Upper lobe of left lung (tissue), 6 donors: ENCODE results near the gene MED19. TPM values are rescaled to one million over a fixed set of nuclear protein-coding genes. Genes with fewer than 3 reads are reported as not detected.
A peak's percentile ranks its signal among the peaks of the same experiment; 100 is the strongest.

Source experiments
- ATAC-seq, 2 donors: fragments of 200-7000 bp; cut with Tn5 transposase; one replicate each; pipeline ENCODE4 v1.9.1; 2022; ENCODE audit warnings: mild to moderate bottlenecking in 2 of 2, moderate library complexity in 2 of 2; ENCODE audit not compliant: low FRiP score in 2 of 2
- DNase-seq, 2 donors: peaks; one replicate each; pipeline ENCODE4 v3.0.0-alpha.2; 2019 to 2020
- H3K27ac ChIP-seq, 4 donors: fragments of 200-600 bp; sonication (generic); one replicate each; pipeline ENCODE4 v1.5.1; 2016 to 2019
- H3K27me3 ChIP-seq, 4 donors: fragments of 200-600 bp; sonication (generic); one replicate each; pipeline ENCODE4 v1.5.1; 2017 to 2019
- H3K36me3 ChIP-seq, 4 donors: fragments of 200-600 bp; sonication (generic); one replicate each; pipeline ENCODE4 v1.5.1; 2016 to 2019
- H3K4me1 ChIP-seq, 4 donors: fragments of 200-600 bp; sonication (generic); one replicate each; pipeline ENCODE4 v1.5.1; 2018 to 2019
- H3K4me3 ChIP-seq, 4 donors: fragments of 200-600 bp; sonication (generic); one replicate each; pipeline ENCODE4 v1.5.1; 2017 to 2019; ENCODE audit warnings: mild to moderate bottlenecking in 2 of 4, moderate library complexity in 1 of 4
- H3K9me3 ChIP-seq, 4 donors: fragments of 200-600 bp; sonication (generic); one replicate each; pipeline ENCODE4 v1.5.1; 2018 to 2019
- CTCF ChIP-seq, 6 experiments: fragments of 450-650 bp in 4 of 6; fragments of 200-600 bp in 2 of 6; sonication (generic) in 2 of 6; IDR thresholded peaks; one replicate each; pipeline ENCODE4 v1.5.1; 2016 to 2019; ENCODE audit warnings: antibody characterized with exemption in 6 of 6
- EP300 ChIP-seq, 4 donors: sonication (generic); formaldehyde crosslinking; IDR thresholded peaks; one replicate each; pipeline ENCODE4 v1.5.1; 2017; ENCODE audit warnings: antibody characterized with exemption in 4 of 4, control low read depth in 2 of 4
- POLR2A ChIP-seq, 4 donors: fragments of 450-650 bp; IDR thresholded peaks; one replicate each; pipeline ENCODE4 v1.5.1; 2016 to 2017; ENCODE audit warnings: antibody characterized with exemption in 4 of 4, mild to moderate bottlenecking in 2 of 4
- POLR2AphosphoS5 ChIP-seq, 2 donors: sonication (generic); formaldehyde crosslinking; IDR thresholded peaks; one replicate each; pipeline ENCODE4 v1.5.1; 2017; ENCODE audit warnings: antibody characterized with exemption in 2 of 2
- WGBS, 2 donors: methylation state at CpG; one replicate each; pipeline ENCODE4 v1.1.5; 2017 to 2018; 5-methylcytosine and 5-hydroxymethylcytosine counted together
- total RNA-seq, 6 donors: library from RNA; depleted of rRNA in 4 of 6; stranded (reverse); fragments of >200 nt in 4 of 6; gene quantifications; one replicate each; pipeline versions ENCODE4 v1.1.0 to v1.2.1, GENCODE V29; 2016 to 2021
- donor health status: DM: no; HTN: no; CAD: no; lungs with moderate emphysema.
- donor health status: DM: no; HTN: yes; CAD: no; lungs with severe emphysema.

Gene MED19
- total RNA-seq, 6 donors from 2014 or later: 7.4 to 14.9 (median 13.5) TPM

- Histone ChIP-seq H3K27ac (peak overlapping the region in 1 of 4 donors; percentile 7), H3K27me3 (no peaks in the 10 kb centered on the region), H3K4me1 (peaks cover 0 to 11% (median 5%) of the 10 kb centered on the region in 4 donors), H3K9me3 (no peaks in the 10 kb centered on the region), H3K4me3 (no peak overlapping the region), H3K36me3 (peaks cover 0 to under 1% (median 0%) of the 10 kb centered on the region in 4 donors)
- TF ChIP-seq CTCF (IDR thresholded peaks at IDR 0.05): no peak
- TF ChIP-seq EP300 (IDR thresholded peaks at IDR 0.05): no peak
- TF ChIP-seq POLR2AphosphoS5 (IDR thresholded peaks at IDR 0.05): no peak
- TF ChIP-seq POLR2A (IDR thresholded peaks at IDR 0.05): no peak
- no peak for ATAC-seq
- no peak for DNase-seq
Observed at GRCh38 chr11:57751176-57751575, 39.2 kb upstream of the MED19 start.

GRCh38 chr11:57746920-57747319 lies 34.9 kb upstream of the MED19 start:
- Histone ChIP-seq H3K9me3 (no peaks in the 10 kb centered on the region), H3K36me3 (peaks cover 2 to 33% (median 16%) of the 10 kb centered on the region in 4 donors), H3K27me3 (no peaks in the 10 kb centered on the region), H3K4me1 (peaks cover 10 to 18% (median 16%) of the 10 kb centered on the region in 4 donors), H3K4me3 (no peak overlapping the region), H3K27ac (no peak overlapping the region)
- ATAC-seq: no peak
- WGBS, 2 donors: 95 to 100% methylated on average over 1 of the region's 1 CpG
- TF ChIP-seq POLR2A (IDR thresholded peaks at IDR 0.05) (no peak), CTCF (IDR thresholded peaks at IDR 0.05) (no peak), EP300 (IDR thresholded peaks at IDR 0.05) (no peak), POLR2AphosphoS5 (IDR thresholded peaks at IDR 0.05) (no peak)
- no peak for DNase-seq

- no peaks in the 10 kb centered on the region for H3K27me3 ChIP-seq
- H3K4me1 ChIP-seq: peaks cover 9 to 21% (median 14%) of the 10 kb centered on the region in 4 donors
- no peak for DNase-seq
- WGBS, 2 donors: 88 to 93% methylated on average over 5 of the region's 5 CpGs
- H3K4me3 ChIP-seq: no peak overlapping the region
- ATAC-seq: no peak
- H3K36me3 ChIP-seq: peaks cover 2 to 33% (median 16%) of the 10 kb centered on the region in 4 donors
- no peaks in the 10 kb centered on the region for H3K9me3 ChIP-seq
- TF ChIP-seq POLR2A (IDR thresholded peaks at IDR 0.05) (no peak), EP300 (IDR thresholded peaks at IDR 0.05) (no peak), CTCF (IDR thresholded peaks at IDR 0.05) (no peak), POLR2AphosphoS5 (IDR thresholded peaks at IDR 0.05) (no peak)
- no peak overlapping the region for H3K27ac ChIP-seq
Observed at GRCh38 chr11:57745206-57745605, 33.2 kb upstream of the MED19 start.

- no peak for TF ChIP-seq CTCF (IDR thresholded peaks at IDR 0.05)
- no peak for TF ChIP-seq POLR2A (IDR thresholded peaks at IDR 0.05)
- no peak for TF ChIP-seq EP300 (IDR thresholded peaks at IDR 0.05)
- H3K36me3 ChIP-seq: peaks cover 2 to 35% (median 17%) of the 10 kb centered on the region in 4 donors
Observed at GRCh38 chr11:57744357-57744756, 32.3 kb upstream of the MED19 start.

GRCh38 chr11:57742087-57742452 lies 30.1 kb upstream of the MED19 start:
- TF ChIP-seq POLR2A (IDR thresholded peaks at IDR 0.05) (no peak), POLR2AphosphoS5 (IDR thresholded peaks at IDR 0.05) (no peak), CTCF (IDR thresholded peaks at IDR 0.05) (no peak), EP300 (IDR thresholded peaks at IDR 0.05) (no peak)
- ATAC-seq (no peak), DNase-seq (no peak)
- H3K9me3 ChIP-seq: no peaks in the 10 kb centered on the region
- H3K27me3 ChIP-seq: no peaks in the 10 kb centered on the region
- H3K36me3 ChIP-seq: peaks cover 2 to 56% (median 28%) of the 10 kb centered on the region in 4 donors
- peaks cover 9 to 21% (median 14%) of the 10 kb centered on the region in 4 donors for H3K4me1 ChIP-seq
- peak overlapping the region; percentile 81 to 93 (median 87) for H3K4me3 ChIP-seq
- H3K27ac ChIP-seq: peak overlapping the region; percentile 94 to 96 (median 95)
- 1 to 2% methylated on average over 10 of the region's 10 CpGs for WGBS, 2 donors

More at GRCh38 chr11:57744357-57744756, 32.3 kb upstream of the MED19 start:
- Histone ChIP-seq H3K27me3 (no peaks in the 10 kb centered on the region), H3K27ac (no peak overlapping the region), H3K9me3 (no peaks in the 10 kb centered on the region), H3K4me3 (no peak overlapping the region), H3K4me1 (peaks cover 9 to 21% (median 14%) of the 10 kb centered on the region in 4 donors)
- no peak for ATAC-seq
- WGBS, 2 donors: 88 to 94% methylated on average over 2 of the region's 2 CpGs
- DNase-seq: no peak
